Body of pancreas (tissue), 4 donors: ENCODE data around the gene CHCHD3. TPM values are rescaled to one million over a fixed set of nuclear protein-coding genes. Genes with fewer than 3 reads are reported as not detected.

Experiments
- ATAC-seq: fragments of 150-250 bp; one replicate; pipeline ENCODE4 v1.9.1; 2016
- DNase-seq, 4 donors: peaks; one replicate each; pipeline ENCODE4 v3.0.0-alpha.2; 2019
- H3K27ac ChIP-seq, 4 donors: fragments of 200-600 bp; sonication (generic); 1 replicate in 3 of 4; 2 replicates in 1 of 4; pipeline versions ENCODE4 v1.5.1 to v1.6.1; 2016 to 2019; ENCODE audit warnings: mild to moderate bottlenecking in 1 of 4, mixed read lengths in 1 of 4, moderate library complexity in 1 of 4
- H3K27me3 ChIP-seq, 2 donors: fragments of 200-600 bp; sonication (generic); one replicate each; pipeline ENCODE4 v1.6.0; 2016; ENCODE audit warnings: mild to moderate bottlenecking in 1 of 2
- H3K36me3 ChIP-seq, 2 donors: fragments of 200-600 bp; sonication (generic); replicated peaks in 1 of 2; 2 replicates each; pipeline ENCODE4 v1.5.1; 2016; ENCODE audit warnings: low read depth in 2 of 2; ENCODE audit not compliant: insufficient read depth in 1 of 2
- H3K4me1 ChIP-seq: fragments of 200-600 bp; sonication (generic); one replicate; pipeline ENCODE4 v1.6.0; 2016
- H3K4me3 ChIP-seq, 2 donors: fragments of 200-600 bp; sonication (generic); 1 replicate in 1 of 2; 2 replicates in 1 of 2; pipeline ENCODE4 v1.5.1; 2016 to 2019
- H3K9me3 ChIP-seq, 3 donors: fragments of 200-600 bp; sonication (generic); 1 replicate in 2 of 3; 2 replicates in 1 of 3; pipeline ENCODE4 v1.5.1; 2016
- POLR2A ChIP-seq, 3 donors: fragments of 450-650 bp; IDR thresholded peaks; one replicate each; pipeline ENCODE4 v1.6.1; 2016; ENCODE audit warnings: antibody characterized with exemption in 3 of 3, mild to moderate bottlenecking in 2 of 3
- WGBS, 2 donors: methylation state at CpG; one replicate each; pipeline ENCODE4 v1.1.5; 2017; 5-methylcytosine and 5-hydroxymethylcytosine counted together
- intact Hi-C: fragments of 100-400 bp; cut with DNase I; formaldehyde crosslinking; loops from one replicate; pipeline ENCODE4 v1.15.1; 2023
- total RNA-seq, 2 donors: library from RNA; depleted of rRNA; stranded (reverse); fragments of >200 nt; gene quantifications; one replicate each; pipeline ENCODE4 v1.1.0, GENCODE V29; 2016
- TF ChIP-seq, protein P1 (sequence below), 7 experiments: fragments of 450-650 bp in 4 of 7; fragments of 200-600 bp in 3 of 7; sonication (generic) in 3 of 7; IDR thresholded peaks; one replicate each; pipeline ENCODE4 v1.5.1; 2016 to 2019; ENCODE audit warnings: antibody characterized with exemption in 7 of 7

Gene CHCHD3
- total RNA-seq, 2 donors from 2014 or later: 24.4 to 32.6 TPM

DNA sequence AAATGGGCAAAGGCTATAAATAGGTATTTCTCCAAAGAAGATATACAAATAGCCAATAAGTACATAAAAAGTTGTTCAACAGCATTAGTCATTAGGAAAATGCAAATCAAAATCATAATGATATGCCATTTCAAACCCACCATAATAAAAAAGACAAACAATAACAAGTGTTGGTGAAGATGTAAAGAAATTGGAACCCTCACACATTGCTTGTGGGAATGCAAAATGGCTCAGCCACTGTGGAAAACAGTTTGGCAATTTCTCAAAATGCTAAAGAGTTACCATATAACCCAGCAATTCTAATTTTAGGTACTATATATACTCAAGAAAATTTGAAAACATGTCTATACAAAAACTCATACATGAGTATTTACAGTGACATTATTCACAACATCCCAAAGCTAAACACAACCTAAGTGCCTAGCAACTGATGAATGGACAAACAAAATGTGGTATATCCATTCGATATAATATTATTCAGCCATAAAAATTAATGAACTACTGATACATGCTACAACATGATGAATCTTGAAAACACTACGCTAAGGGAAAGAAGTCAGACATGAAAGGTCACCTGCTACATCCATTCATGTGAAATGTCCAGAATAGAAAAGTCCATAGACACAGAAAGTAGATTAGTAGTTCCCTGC lies 55.6 kb downstream of the CHCHD3 start:
- Histone ChIP-seq H3K36me3 (no peaks in the 10 kb centered on the region), H3K27me3 (no peaks in the 10 kb centered on the region), H3K27ac (no peak overlapping the region), H3K9me3 (no peaks in the 10 kb centered on the region), H3K4me1 (peaks cover 11% of the 10 kb centered on the region), H3K4me3 (no peak overlapping the region)
- WGBS, 2 donors: 97 to 99% methylated on average over 2 of the region's 2 CpGs
- intact Hi-C loops: no loop called here
- DNase-seq (no peak), ATAC-seq (no peak)
- no peak for TF ChIP-seq POLR2A (IDR thresholded peaks at IDR 0.05)
- TF ChIP-seq, protein P1, sequence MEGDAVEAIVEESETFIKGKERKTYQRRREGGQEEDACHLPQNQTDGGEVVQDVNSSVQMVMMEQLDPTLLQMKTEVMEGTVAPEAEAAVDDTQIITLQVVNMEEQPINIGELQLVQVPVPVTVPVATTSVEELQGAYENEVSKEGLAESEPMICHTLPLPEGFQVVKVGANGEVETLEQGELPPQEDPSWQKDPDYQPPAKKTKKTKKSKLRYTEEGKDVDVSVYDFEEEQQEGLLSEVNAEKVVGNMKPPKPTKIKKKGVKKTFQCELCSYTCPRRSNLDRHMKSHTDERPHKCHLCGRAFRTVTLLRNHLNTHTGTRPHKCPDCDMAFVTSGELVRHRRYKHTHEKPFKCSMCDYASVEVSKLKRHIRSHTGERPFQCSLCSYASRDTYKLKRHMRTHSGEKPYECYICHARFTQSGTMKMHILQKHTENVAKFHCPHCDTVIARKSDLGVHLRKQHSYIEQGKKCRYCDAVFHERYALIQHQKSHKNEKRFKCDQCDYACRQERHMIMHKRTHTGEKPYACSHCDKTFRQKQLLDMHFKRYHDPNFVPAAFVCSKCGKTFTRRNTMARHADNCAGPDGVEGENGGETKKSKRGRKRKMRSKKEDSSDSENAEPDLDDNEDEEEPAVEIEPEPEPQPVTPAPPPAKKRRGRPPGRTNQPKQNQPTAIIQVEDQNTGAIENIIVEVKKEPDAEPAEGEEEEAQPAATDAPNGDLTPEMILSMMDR (IDR thresholded peaks at IDR 0.05): no peak

DNA sequence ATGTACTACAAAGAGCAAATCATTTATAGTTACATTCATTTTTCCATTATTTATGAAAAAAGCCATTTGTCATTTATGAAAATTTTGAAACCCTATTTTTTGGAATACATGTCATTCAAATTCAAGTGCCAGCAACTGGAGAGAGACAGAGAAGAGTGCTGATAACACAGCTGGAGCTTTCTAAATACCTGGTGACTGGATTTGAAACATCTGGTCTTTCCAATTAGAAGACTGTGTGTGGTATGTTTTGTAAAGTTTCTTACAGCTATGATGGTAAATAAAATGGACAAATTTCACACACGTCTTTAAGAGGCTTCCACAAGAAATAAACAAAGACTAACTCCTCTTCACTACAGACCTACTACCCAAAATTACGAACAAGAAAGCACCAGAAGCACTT lies 56.8 kb downstream of the CHCHD3 start:
- WGBS, 2 donors: 95 to 98% methylated on average over 2 of the region's 2 CpGs
- no peaks in the 10 kb centered on the region for H3K9me3 ChIP-seq
- intact Hi-C loops: no loop called here
- H3K4me3 ChIP-seq: no peak overlapping the region
- ATAC-seq (no peak), DNase-seq (no peak)
- no peaks in the 10 kb centered on the region for H3K36me3 ChIP-seq
- no peak for TF ChIP-seq POLR2A (IDR thresholded peaks at IDR 0.05)
- TF ChIP-seq, protein P1 (IDR thresholded peaks at IDR 0.05): no peak
- H3K27me3 ChIP-seq: no peaks in the 10 kb centered on the region
- H3K27ac ChIP-seq: no peak overlapping the region
- H3K4me1 ChIP-seq: peaks cover 7% of the 10 kb centered on the region

DNA sequence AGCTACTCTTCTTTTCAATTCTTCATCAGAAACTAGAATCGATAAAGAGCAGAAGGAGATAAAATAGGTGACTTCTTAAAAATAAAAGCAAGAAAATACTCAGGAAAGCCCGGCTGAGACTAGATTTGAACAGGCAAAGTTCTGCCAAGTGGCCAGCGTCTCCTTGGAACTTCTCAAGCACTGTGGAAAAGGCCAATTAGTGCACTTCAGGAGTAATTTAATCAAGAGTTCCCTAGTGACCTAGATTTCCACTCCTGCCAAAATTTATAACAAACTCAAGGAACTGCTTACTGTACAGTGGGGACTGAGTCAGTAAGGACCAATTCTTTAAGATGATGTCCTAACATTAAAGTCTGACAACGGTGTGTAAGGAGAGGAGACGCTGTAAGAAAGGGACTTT lies 57.3 kb downstream of the CHCHD3 start:
- 85 to 87% methylated on average over 5 of the region's 5 CpGs for WGBS, 2 donors
- no peak for ATAC-seq
- no peaks in the 10 kb centered on the region for H3K9me3 ChIP-seq
- H3K27me3 ChIP-seq: no peaks in the 10 kb centered on the region
- intact Hi-C loops: no loop called here
- no peak overlapping the region for H3K27ac ChIP-seq
- DNase-seq: no peak
- H3K4me3 ChIP-seq: no peak overlapping the region
- H3K4me1 ChIP-seq: peaks cover 2% of the 10 kb centered on the region
- TF ChIP-seq, protein P1 (IDR thresholded peaks at IDR 0.05): no peak
- no peak for TF ChIP-seq POLR2A (IDR thresholded peaks at IDR 0.05)
- no peaks in the 10 kb centered on the region for H3K36me3 ChIP-seq

DNA sequence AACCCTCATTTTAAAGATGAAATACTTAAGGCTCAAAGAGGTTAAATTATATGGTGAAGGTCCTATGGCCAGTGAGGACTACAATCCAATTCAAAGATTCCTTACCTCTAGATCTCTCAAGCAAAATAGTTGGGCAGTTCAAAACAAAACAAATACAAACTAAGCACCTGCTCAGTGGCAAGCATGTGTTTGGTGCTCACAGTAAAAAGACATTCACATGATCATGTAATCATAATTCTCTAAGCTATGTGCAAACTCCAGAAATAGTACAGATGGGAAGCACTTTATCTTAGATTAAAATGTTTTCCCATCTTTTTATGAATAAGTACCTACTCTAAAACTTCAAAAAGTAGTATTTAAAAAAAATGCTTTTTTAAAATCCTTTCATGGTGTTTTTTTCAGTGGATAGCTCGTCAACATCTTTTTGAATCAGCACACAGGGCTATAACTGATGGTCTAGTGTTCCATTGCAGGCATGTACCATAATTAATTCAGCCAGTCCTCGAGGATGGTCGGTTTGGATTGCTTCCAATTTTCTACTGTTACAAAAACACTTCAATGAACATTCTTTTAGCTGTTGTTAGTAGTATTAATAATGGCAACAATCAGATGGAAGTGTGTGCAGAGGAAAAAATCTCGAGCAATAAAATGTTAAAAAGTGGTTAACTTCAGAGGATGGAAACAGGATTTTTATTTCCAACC lies 58.4 kb downstream of the CHCHD3 start:
- Histone ChIP-seq H3K27me3 (no peaks in the 10 kb centered on the region), H3K4me3 (no peak overlapping the region), H3K9me3 (no peaks in the 10 kb centered on the region), H3K27ac (no peak overlapping the region), H3K4me1 (no peaks in the 10 kb centered on the region), H3K36me3 (no peaks in the 10 kb centered on the region)
- no peak for ATAC-seq
- intact Hi-C loops: no loop called here
- TF ChIP-seq, protein P1 (IDR thresholded peaks at IDR 0.05): no peak
- no peak for TF ChIP-seq POLR2A (IDR thresholded peaks at IDR 0.05)
- DNase-seq: no peak
- WGBS, 2 donors: 77 to 80% methylated on average over 4 of the region's 4 CpGs

DNA sequence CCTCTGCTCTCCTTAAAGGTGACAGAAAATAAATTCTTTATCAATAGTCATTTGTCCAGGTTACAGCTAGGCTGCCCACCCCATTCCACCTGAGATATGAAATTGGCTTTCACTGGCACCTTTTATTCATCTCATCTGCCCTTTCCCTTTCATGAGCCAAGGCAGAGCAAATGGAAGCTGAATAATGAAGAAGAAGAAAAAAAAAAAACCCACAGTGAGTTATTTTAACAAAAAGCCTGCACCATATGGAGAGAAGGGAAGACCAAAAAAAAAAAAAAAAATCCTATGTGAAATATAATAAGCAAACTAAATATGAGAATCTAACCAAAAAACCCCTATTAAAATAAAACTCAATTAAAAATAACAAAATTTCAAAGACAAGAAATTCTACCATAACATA lies 59.2 kb downstream of the CHCHD3 start:
- no peaks in the 10 kb centered on the region for H3K9me3 ChIP-seq
- H3K27me3 ChIP-seq: no peaks in the 10 kb centered on the region
- H3K4me3 ChIP-seq: no peak overlapping the region
- no peaks in the 10 kb centered on the region for H3K36me3 ChIP-seq
- no peak overlapping the region for H3K27ac ChIP-seq
- TF ChIP-seq, protein P1 (IDR thresholded peaks at IDR 0.05): no peak
- no peak for TF ChIP-seq POLR2A (IDR thresholded peaks at IDR 0.05)
- ATAC-seq (no peak), DNase-seq (no peak)
- no peaks in the 10 kb centered on the region for H3K4me1 ChIP-seq
- intact Hi-C loops: no loop called here
